IPS-15b (cell line): Measurements from ENCODE around the gene LORICRIN.
A peak's percentile ranks its signal among the peaks of the same experiment; 100 is the strongest.

Source experiments
- H3K27me3 ChIP-seq: one replicate; pipeline ENCODE4 v1.6.1; 2013; ENCODE audit warnings: low read length; ENCODE audit not compliant: control insufficient read depth, insufficient read depth
- H3K36me3 ChIP-seq: one replicate; pipeline ENCODE4 v1.6.1; 2013; ENCODE audit warnings: low read length; ENCODE audit not compliant: control insufficient read depth, insufficient read depth
- H3K4me1 ChIP-seq: one replicate; pipeline ENCODE4 v1.6.1; 2013; ENCODE audit warnings: mild to moderate bottlenecking, low read length; ENCODE audit not compliant: control insufficient read depth, insufficient read depth
- H3K4me3 ChIP-seq: one replicate; pipeline ENCODE4 v1.5.1; 2013; ENCODE audit warnings: low read depth, low read length
- H3K9ac ChIP-seq: one replicate; pipeline ENCODE4 v1.6.1; 2013; ENCODE audit warnings: low read depth, mild to moderate bottlenecking, low read length
- H3K9me3 ChIP-seq: one replicate; pipeline ENCODE4 v1.6.1; 2013; ENCODE audit warnings: mild to moderate bottlenecking, low read length; ENCODE audit not compliant: control insufficient read depth, insufficient read depth

LORICRIN gene

DNA sequence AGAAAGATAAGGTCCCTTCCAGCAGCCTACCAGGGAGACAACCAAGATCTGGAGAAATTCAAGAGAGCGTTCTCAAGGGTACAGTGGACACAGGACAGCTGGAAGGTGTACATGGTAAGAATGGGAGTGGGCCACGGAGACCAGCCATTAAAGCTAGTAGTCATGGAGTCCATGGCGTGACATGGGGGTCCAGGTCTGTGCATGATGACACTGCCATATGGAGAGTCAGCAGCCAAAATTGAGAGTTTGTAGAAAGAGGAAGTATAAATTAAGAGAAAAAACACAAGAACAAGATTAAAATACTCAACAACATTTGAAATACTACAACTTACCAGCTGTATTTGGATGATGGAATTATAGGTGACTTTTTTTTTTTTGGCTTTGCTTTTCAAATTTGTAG lies 7.9 kb upstream of the LORICRIN start:
- H3K4me3 ChIP-seq: no peak overlapping the region
- H3K36me3 ChIP-seq: no peaks in the 10 kb centered on the region
- H3K9me3 ChIP-seq: no peaks in the 10 kb centered on the region
- H3K4me1 ChIP-seq: no peaks in the 10 kb centered on the region
- H3K27me3 ChIP-seq: peaks cover 3% of the 10 kb centered on the region
- H3K9ac ChIP-seq: no peak overlapping the region

DNA sequence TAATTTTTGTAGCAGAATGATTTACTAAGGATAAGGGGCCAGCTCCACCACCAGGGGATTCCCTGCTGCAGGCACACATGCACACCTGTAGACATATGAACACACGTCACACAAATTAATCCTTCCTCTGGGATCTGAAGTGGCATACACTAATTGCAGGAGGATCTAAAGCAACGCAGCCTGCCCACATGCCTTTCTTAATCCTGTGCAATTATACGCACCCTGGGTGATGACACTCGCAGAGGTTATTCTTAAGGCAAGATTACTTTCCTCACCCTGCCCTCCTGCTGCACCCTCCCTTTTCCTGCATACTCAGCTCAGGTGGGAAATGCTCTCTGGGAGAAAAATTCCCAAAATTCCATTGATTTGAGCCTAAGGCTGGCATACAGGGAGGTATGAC lies 7.5 kb upstream of the LORICRIN start:
- no peaks in the 10 kb centered on the region for H3K4me1 ChIP-seq
- H3K4me3 ChIP-seq: no peak overlapping the region
- H3K9me3 ChIP-seq: no peaks in the 10 kb centered on the region
- peaks cover 3% of the 10 kb centered on the region for H3K27me3 ChIP-seq
- H3K9ac ChIP-seq: no peak overlapping the region
- no peaks in the 10 kb centered on the region for H3K36me3 ChIP-seq

DNA sequence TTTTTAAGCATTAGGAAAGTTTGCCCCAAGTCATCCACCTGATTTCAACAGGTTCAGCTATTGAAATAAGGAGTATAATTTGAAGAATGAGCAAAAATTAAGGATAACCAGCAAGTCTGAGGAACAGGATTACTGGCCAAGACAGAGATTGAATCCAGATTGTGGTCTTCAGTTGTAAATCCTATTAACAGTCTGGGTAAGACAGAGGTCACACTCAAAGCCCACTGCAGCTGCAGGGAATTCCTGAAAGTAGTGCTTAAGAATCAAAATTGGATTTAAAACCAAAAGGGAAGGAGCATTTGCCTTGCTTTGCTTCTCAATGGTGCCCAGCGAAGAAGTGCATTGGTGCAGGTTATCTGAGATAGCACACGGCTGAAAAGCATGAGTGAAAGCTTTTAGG lies 6.4 kb upstream of the LORICRIN start:
- no peak overlapping the region for H3K4me3 ChIP-seq
- H3K9me3 ChIP-seq: no peaks in the 10 kb centered on the region
- H3K36me3 ChIP-seq: no peaks in the 10 kb centered on the region
- peaks cover 7% of the 10 kb centered on the region for H3K27me3 ChIP-seq
- no peak overlapping the region for H3K9ac ChIP-seq
- H3K4me1 ChIP-seq: no peaks in the 10 kb centered on the region

DNA sequence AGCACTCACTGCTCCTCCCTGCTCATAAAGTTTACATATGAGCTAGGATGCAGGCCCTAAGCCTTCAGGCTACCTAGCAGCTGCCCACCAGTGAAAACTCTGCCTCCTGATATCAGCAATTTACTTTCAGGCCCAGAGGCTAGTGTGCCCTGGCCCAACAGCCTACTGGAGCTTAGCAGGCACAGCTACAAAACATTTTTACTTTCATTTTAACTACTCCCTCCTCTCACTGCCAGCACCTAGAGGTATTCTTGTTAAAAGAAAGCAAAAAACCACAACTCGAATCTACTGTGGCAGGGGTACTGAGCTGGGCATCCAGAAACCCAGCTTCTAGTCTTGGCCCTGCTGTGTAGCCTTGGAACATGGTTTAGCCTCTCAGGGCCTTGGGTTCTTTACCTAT lies 5.8 kb upstream of the LORICRIN start:
- Histone ChIP-seq H3K4me1 (no peaks in the 10 kb centered on the region), H3K4me3 (no peak overlapping the region), H3K9ac (no peak overlapping the region), H3K27me3 (peaks cover 14% of the 10 kb centered on the region), H3K36me3 (no peaks in the 10 kb centered on the region), H3K9me3 (no peaks in the 10 kb centered on the region)

DNA sequence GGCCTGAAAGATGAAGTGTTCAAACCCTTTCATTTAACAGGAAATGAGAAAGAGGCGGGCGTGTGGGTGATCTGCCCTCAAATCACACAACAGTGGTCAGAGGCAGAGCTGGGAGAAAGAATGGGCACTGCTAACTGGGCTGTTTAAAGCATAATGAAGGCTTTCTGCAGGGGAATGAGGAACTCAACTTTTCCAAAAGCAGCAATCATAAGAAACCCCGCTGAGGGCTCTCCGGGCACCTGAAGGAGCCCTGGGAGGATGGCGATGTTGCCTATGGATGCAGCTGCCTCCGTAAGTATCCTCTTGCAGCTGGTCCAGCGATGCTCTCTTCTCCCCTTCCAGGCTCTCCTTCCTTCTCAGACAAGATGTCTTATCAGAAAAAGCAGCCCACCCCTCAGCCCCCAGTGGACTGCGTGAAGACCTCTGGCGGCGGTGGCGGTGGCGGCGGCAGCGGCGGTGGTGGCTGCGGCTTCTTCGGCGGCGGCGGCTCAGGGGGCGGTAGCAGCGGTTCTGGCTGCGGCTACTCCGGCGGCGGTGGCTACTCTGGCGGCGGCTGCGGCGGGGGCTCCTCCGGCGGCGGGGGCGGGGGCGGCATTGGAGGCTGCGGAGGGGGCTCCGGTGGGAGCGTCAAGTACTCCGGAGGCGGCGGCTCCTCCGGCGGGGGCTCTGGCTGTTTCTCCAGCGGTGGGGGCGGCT lies 1.2 kb downstream of the LORICRIN start:
- Histone ChIP-seq H3K9me3 (no peaks in the 10 kb centered on the region), H3K4me1 (peaks cover 2% of the 10 kb centered on the region), H3K9ac (no peak overlapping the region), H3K4me3 (peak overlapping the region; percentile 35), H3K36me3 (no peaks in the 10 kb centered on the region), H3K27me3 (peaks cover 70% of the 10 kb centered on the region)

DNA sequence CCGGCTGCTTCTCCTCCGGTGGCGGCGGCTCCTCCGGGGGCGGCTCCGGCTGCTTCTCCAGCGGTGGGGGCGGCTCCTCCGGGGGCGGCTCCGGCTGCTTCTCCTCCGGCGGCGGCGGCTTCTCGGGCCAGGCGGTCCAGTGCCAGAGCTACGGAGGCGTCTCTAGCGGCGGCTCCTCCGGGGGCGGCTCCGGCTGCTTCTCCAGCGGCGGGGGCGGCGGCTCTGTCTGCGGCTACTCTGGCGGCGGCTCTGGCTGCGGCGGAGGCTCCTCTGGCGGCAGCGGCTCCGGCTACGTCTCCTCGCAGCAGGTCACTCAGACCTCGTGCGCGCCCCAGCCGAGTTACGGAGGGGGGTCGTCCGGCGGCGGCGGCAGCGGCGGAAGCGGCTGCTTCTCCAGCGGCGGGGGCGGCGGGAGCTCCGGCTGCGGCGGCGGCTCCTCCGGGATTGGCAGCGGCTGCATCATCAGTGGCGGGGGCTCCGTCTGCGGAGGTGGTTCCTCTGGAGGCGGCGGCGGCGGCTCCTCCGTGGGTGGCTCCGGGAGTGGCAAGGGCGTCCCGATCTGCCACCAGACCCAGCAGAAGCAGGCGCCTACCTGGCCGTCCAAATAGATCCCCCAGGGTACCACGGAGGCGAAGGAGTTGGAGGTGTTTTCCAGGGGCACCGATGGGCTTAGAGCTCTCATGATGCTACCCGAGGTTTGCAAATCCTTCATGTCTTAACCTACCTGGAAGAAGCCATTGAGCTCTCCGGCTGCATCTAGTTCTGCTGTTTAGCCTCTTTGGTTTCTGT lies 2.0 kb downstream of the LORICRIN start:
- H3K4me1 ChIP-seq: peaks cover 2% of the 10 kb centered on the region
- no peak overlapping the region for H3K9ac ChIP-seq
- H3K9me3 ChIP-seq: no peaks in the 10 kb centered on the region
- H3K4me3 ChIP-seq: peak overlapping the region; percentile 56
- no peaks in the 10 kb centered on the region for H3K36me3 ChIP-seq
- H3K27me3 ChIP-seq: peaks cover 67% of the 10 kb centered on the region

DNA sequence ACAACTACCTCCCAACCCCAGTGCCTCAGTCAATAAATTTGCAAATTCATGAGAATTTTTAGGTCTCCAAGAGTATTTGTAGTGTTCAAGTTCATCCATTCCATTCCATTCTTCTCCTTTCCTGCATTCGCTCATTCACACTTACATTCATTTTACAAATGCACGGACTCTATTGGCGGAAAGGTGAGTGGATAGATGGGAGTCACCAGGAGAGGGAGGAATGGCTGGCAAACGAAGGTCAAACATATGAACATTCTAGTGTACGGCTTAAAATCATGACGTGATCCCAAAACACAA lies 2.5 kb downstream of the LORICRIN start:
- H3K27me3 ChIP-seq: peaks cover 67% of the 10 kb centered on the region
- H3K9ac ChIP-seq: no peak overlapping the region
- no peaks in the 10 kb centered on the region for H3K36me3 ChIP-seq
- H3K4me1 ChIP-seq: peaks cover 2% of the 10 kb centered on the region
- H3K9me3 ChIP-seq: no peaks in the 10 kb centered on the region
- peak overlapping the region; percentile 56 for H3K4me3 ChIP-seq

DNA sequence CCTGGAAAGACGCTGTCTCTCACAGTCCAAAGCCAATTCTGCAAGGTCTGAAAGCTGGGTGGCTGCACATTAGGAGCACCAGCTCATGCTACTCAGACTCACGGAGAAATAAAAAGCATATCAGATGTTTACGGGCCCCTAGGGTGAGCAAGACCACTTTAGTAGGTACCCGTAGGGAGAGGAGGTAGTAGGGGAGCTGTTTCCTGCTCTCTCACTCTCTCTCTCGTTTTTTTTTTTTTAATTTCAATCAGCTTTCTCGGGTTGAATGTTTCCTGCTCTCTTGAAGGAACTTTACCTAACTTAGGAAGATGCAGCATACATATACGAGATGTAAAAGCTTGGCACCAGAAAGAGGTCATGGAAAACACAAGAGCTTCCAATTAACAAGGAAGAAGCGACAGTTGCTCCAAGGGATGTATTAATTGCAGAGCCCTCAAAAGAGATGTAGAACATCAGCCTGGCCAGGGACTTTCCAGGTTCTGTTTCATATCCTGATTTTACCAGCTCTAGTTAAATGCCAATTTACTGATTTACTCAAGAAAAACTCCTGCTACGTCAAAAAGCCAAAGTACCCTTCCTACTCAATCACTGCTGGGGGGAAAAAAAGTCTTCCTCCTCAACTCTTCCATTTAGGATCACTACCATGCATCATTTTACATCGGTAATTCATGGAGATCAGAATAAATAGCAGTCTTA lies 3.1 kb downstream of the LORICRIN start:
- H3K27me3 ChIP-seq: peaks cover 67% of the 10 kb centered on the region
- H3K9ac ChIP-seq: no peak overlapping the region
- H3K9me3 ChIP-seq: no peaks in the 10 kb centered on the region
- H3K36me3 ChIP-seq: no peaks in the 10 kb centered on the region
- peak overlapping the region; percentile 56 for H3K4me3 ChIP-seq
- H3K4me1 ChIP-seq: peaks cover 2% of the 10 kb centered on the region

DNA sequence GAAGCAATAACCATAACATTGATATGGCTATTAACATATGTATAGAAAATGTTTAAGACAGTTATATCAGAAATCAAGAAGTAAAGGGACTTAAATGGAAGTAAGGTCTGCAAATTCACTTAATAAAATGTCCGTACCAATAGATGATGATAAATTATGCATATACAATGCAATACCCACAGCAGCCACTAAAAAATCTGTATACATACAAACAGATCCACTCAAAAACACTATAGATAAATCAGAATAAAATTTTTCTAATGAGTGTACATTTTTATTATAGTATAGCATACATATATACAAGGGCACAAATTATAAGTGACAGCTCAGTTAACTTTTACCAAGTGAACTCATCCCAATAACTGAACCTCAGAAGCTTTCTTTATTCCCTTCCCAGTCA lies 6.0 kb downstream of the LORICRIN start:
- Histone ChIP-seq H3K9ac (no peak overlapping the region), H3K36me3 (no peaks in the 10 kb centered on the region), H3K4me3 (no peak overlapping the region), H3K27me3 (peaks cover 39% of the 10 kb centered on the region), H3K9me3 (no peaks in the 10 kb centered on the region), H3K4me1 (peaks cover 2% of the 10 kb centered on the region)

DNA sequence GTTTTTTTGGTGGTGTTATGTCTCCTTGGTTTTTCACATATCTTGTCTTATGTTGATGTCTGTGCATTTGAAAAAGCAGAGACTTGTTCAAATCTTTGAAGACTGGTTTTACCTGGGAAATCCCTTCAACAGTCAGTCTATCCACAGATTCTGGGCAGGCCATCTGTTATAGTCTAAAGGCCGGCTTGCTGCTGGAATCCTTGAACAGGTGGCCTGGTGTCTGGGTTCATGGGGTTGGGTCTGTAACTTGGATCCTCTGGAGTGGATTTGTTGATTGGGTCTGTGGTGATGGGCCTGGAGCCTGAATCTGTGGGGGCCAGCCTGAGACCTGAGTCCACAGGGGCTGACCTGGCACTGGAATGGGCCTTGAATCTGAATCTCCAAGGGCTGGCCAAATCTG lies 12.2 kb downstream of the LORICRIN start:
- Histone ChIP-seq H3K36me3 (no peaks in the 10 kb centered on the region), H3K9me3 (no peaks in the 10 kb centered on the region), H3K4me3 (no peak overlapping the region), H3K9ac (no peak overlapping the region), H3K27me3 (no peaks in the 10 kb centered on the region), H3K4me1 (no peaks in the 10 kb centered on the region)

DNA sequence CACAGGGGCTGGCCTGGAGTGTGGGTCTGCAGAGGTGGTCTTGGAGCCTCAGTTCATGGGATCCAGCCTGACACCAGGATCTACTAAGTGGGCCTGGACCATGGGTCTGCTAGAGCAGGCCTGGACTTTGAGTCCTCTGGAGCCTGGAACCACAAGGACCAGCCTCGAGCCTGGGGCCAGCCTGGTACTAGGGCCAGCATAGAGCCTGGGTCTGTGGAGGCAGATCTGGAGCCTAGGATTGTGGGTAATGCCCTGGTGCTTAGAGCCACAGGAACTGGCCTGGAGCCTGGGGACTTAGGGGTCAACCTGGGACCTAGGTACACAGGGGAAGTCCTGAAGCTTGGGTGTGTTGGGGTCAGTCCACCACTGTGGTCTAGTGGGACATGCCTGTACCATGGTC lies 12.7 kb downstream of the LORICRIN start:
- H3K4me3 ChIP-seq: no peak overlapping the region
- H3K9me3 ChIP-seq: no peaks in the 10 kb centered on the region
- no peaks in the 10 kb centered on the region for H3K27me3 ChIP-seq
- H3K4me1 ChIP-seq: no peaks in the 10 kb centered on the region
- H3K9ac ChIP-seq: no peak overlapping the region
- H3K36me3 ChIP-seq: no peaks in the 10 kb centered on the region

DNA sequence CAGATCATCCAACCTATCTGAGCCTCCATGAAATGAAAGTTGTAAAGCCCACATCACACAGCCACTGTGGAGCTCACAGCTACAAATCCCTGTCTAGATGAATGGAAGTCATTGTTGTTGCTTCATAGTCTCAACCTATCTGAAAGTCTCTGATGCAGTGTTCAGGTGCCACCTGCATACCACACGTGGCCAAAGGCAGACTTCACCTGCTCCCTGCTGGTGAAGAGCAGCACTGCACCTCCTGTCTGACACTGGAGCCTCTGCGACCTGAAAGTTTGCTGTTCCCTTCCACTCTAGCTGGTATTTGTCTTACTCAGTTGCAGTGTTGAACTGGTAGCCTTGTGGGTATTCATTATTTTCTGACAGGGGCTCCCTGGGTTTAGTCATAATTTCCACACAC lies 18.4 kb downstream of the LORICRIN start:
- H3K4me1 ChIP-seq: no peaks in the 10 kb centered on the region
- no peak overlapping the region for H3K4me3 ChIP-seq
- no peak overlapping the region for H3K9ac ChIP-seq
- H3K27me3 ChIP-seq: peaks cover 5% of the 10 kb centered on the region
- H3K9me3 ChIP-seq: no peaks in the 10 kb centered on the region
- no peaks in the 10 kb centered on the region for H3K36me3 ChIP-seq
